PC-9 (cell line): Measurements from ENCODE around the gene CDK5RAP3. TPM values are rescaled to one million over a fixed set of nuclear protein-coding genes. Genes with fewer than 3 reads are reported as not detected.
A peak's percentile ranks its signal among the peaks of the same experiment; 100 is the strongest.

Experiments
- BruUV-seq: library from RNA; stranded (reverse); fragments of 400-500 nt; replicated peaks from 2 replicates; lab custom pipeline; 2021; lab: Mats Ljungman, UMichigan
- CTCF ChIA-PET: fragments of 300-600 bp; sonication (Branson Sonifier 250); formaldehyde crosslinking; loops from one replicate; lab custom pipeline; 2022; ENCODE audit warnings: antibody characterized with exemption; lab: Charles Lee
- POLR2A ChIA-PET: fragments of 300-600 bp; sonication (Branson Sonifier 250); formaldehyde crosslinking; loops from one replicate; lab custom pipeline; 2022; ENCODE audit warnings: antibody characterized with exemption; ENCODE audit not compliant: unreplicated experiment; lab: Charles Lee
- DNase-seq, 2 experiments: peaks; one replicate each; pipeline versions ENCODE4 v3.0.0 to v3.0.0-alpha.2; 2015 to 2022; ENCODE audit warnings: mixed read lengths in 1 of 2
- H2AFZ ChIP-seq: fragments of 200-600 bp; sonication (generic); 2 replicates; pipeline ENCODE4 v1.8.1; 2017; ENCODE audit warnings: antibody characterized with exemption
- H3F3A ChIP-seq: fragments of 200-600 bp; sonication (generic); 2 replicates; pipeline ENCODE4 v1.8.1; 2017; ENCODE audit warnings: antibody characterized with exemption, mild to moderate bottlenecking, low read depth; ENCODE audit not compliant: insufficient read depth
- H3K27ac ChIP-seq: fragments of 200-600 bp; sonication (generic); 2 replicates; pipeline ENCODE4 v1.6.1; 2016; ENCODE audit warnings: mixed run types
- H3K27me3 ChIP-seq: fragments of 200-600 bp; sonication (generic); 2 replicates; pipeline ENCODE4 v1.6.1; 2016; ENCODE audit warnings: low read depth, mixed run types; ENCODE audit not compliant: insufficient read depth
- H3K36me3 ChIP-seq: fragments of 200-600 bp; sonication (generic); 2 replicates; pipeline ENCODE4 v1.6.1; 2016; ENCODE audit warnings: low read depth, mixed run types
- H3K4me1 ChIP-seq: fragments of 200-600 bp; sonication (generic); replicated peaks from 2 replicates; pipeline ENCODE4 v1.6.1; 2016; ENCODE audit warnings: mixed run types; ENCODE audit not compliant: insufficient read depth
- H3K4me2 ChIP-seq: fragments of 200-600 bp; sonication (generic); 2 replicates; pipeline ENCODE4 v1.6.1; 2017; ENCODE audit warnings: mixed run types
- H3K4me3 ChIP-seq: fragments of 200-600 bp; sonication (generic); 2 replicates; pipeline ENCODE4 v1.6.1; 2016; ENCODE audit warnings: mixed run types
- H3K79me2 ChIP-seq: fragments of 200-600 bp; sonication (generic); 2 replicates; pipeline ENCODE4 v1.6.1; 2017; ENCODE audit warnings: low read depth, mixed run types
- H3K9me2 ChIP-seq: fragments of 200-600 bp; sonication (generic); 2 replicates; pipeline ENCODE4 v1.8.1; 2017; ENCODE audit warnings: mild to moderate bottlenecking; ENCODE audit not compliant: insufficient read depth
- H3K9me3 ChIP-seq: fragments of 200-600 bp; sonication (generic); 2 replicates; pipeline ENCODE4 v1.8.1; 2016; ENCODE audit warnings: low read depth; ENCODE audit not compliant: insufficient read depth
- H4K20me1 ChIP-seq: fragments of 200-600 bp; sonication (generic); 2 replicates; pipeline ENCODE4 v1.8.1; 2017; ENCODE audit not compliant: insufficient read depth
- EZH2 ChIP-seq: fragments of 200-600 bp; sonication (generic); IDR thresholded peaks from 2 replicates; pipeline ENCODE4 v1.8.0; 2017; ENCODE audit warnings: antibody characterized with exemption, low read depth
- intact Hi-C: fragments of 100-400 bp; cut with micrococcal nuclease; formaldehyde crosslinking; loops from one replicate; pipeline ENCODE4 v1.10.0; 2022; ENCODE audit not compliant: unreplicated experiment
- total RNA-seq: library from RNA; stranded (reverse); gene quantifications from 2 replicates; pipeline ENCODE4 v1.2.3, GENCODE V29; 2021
- TF ChIP-seq, protein P1 (sequence below): fragments of 200-600 bp; sonication (generic); conservative IDR thresholded peaks from 2 replicates; pipeline ENCODE4 v1.6.1; 2017; ENCODE audit warnings: mixed run types, antibody characterized with exemption, mild to moderate bottlenecking, moderate library complexity

CDK5RAP3 gene
- total RNA-seq, 1 experiment from 2014 or later, result 147 TPM

DNA sequence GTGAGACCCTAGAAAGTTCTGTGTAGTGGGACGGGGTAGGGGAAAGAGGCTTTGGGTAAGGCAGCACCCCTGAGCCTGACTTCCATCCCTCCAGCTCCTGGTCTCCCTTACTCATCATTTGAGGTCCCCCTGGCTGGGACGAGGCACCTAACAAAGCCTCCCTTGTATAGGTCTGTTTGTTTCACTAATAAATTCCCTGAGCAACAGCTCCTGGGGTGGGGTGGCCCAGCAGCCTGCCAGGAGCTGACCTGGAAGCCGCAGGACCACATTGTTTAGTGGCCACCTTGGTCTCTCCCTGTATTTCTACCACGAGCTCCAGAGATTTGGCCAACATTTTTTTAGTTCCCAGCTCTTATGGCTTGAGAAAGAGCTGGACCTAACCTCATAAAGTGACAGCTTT is 20.5 kb upstream of the CDK5RAP3 start:
- Histone ChIP-seq H3K79me2 (peaks cover 11% of the 10 kb centered on the region; the same call in 1 of the 2 replicates), H3K4me2 (no peak overlapping the region), H3K4me1 (peaks cover 36% of the 10 kb centered on the region), H3K27ac (peak overlapping the region; percentile 74; the same call in 1 of the 2 replicates), H3F3A (peaks cover 41% of the 10 kb centered on the region; the same call in 1 of the 2 replicates), H2AFZ (no peak overlapping the region), H3K27me3 (no peaks in the 10 kb centered on the region), H3K9me2 (no peaks in the 10 kb centered on the region), H3K4me3 (no peak overlapping the region), H3K36me3 (peaks cover 17% of the 10 kb centered on the region), H3K9me3 (no peaks in the 10 kb centered on the region), H4K20me1 (no peaks in the 10 kb centered on the region)
- peak in 1 of 2 experiments; percentile 53 for DNase-seq
- POLR2A ChIA-PET, result interaction anchor here (0.6 to 1.5 kb wide), 3 partner anchors 9 to 418 kb away, joined by 3 to 6 read pairs (median 3); partner anchors contain the start of gene PNPO
- CTCF ChIA-PET, result interaction anchor here (0.8 to 1.9 kb wide), 3 partner anchors 7 to 19 kb away, joined by 3 to 7 read pairs (median 4); partner anchors contain the start of gene PRR15L
- no TSS peak for BruUV-seq
- intact Hi-C loops, result no loop called here
- TF ChIP-seq, protein P1, sequence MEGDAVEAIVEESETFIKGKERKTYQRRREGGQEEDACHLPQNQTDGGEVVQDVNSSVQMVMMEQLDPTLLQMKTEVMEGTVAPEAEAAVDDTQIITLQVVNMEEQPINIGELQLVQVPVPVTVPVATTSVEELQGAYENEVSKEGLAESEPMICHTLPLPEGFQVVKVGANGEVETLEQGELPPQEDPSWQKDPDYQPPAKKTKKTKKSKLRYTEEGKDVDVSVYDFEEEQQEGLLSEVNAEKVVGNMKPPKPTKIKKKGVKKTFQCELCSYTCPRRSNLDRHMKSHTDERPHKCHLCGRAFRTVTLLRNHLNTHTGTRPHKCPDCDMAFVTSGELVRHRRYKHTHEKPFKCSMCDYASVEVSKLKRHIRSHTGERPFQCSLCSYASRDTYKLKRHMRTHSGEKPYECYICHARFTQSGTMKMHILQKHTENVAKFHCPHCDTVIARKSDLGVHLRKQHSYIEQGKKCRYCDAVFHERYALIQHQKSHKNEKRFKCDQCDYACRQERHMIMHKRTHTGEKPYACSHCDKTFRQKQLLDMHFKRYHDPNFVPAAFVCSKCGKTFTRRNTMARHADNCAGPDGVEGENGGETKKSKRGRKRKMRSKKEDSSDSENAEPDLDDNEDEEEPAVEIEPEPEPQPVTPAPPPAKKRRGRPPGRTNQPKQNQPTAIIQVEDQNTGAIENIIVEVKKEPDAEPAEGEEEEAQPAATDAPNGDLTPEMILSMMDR, result no peak
- TF ChIP-seq EZH2, result no peak

DNA sequence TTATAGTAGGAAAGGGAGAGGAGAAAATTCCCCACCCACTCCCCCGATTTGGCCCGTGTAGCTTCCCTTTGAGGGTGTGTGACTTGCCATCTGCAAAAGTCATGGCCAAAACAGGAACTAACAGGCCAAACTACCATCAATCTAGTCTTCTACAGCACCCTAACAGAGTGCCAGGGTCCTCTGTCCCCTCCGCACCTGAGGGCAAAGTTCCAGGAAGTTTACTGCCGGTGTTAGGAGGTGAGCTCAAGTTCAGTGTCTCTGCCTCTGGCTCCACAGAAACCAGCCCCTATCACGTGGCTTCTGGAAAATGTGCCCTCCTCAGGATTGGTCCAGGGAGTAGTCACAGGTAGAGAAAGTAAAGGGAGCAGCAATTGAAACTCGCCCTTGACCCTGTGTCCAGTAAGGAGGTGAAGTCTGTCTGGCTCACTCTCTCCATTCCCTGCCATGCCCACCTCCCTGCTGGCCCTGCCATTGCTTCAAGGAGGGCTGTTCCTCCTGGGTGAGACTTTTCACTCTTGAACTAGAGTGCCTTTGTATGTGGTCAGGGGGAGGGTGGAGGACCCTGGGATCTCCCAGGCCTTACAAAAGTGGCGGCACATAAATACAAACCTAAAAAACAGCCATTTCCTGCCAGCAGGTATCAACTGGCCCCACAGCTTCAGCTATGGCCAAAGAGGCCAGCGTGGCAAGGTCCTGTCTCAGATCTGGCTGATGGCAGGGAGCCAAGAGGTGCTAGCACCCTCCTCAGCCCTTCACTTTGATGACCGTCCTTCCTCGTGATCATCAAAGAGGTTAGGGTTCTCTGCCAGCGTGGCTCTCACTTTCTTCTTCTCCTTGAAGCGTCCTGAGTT is 18.5 kb upstream of the CDK5RAP3 start:
- TF ChIP-seq, protein P1, result no peak
- TF ChIP-seq EZH2, result no peak
- CTCF ChIA-PET, result interaction anchor here (0.6 kb wide), 1 partner anchor 19 kb away, joined by 5 read pairs; the partner anchor contains the start of gene CDK5RAP3
- H3K9me3 ChIP-seq, result no peaks in the 10 kb centered on the region
- no peaks in the 10 kb centered on the region for H4K20me1 ChIP-seq
- peaks cover 34% of the 10 kb centered on the region; the same call in 1 of the 2 replicates for H3F3A ChIP-seq
- H3K79me2 ChIP-seq, result peaks cover 28% of the 10 kb centered on the region; the same call in 1 of the 2 replicates
- no peak overlapping the region for H3K4me2 ChIP-seq
- H2AFZ ChIP-seq, result no peak overlapping the region
- no peak for DNase-seq
- no peaks in the 10 kb centered on the region for H3K27me3 ChIP-seq
- no peak overlapping the region for H3K4me3 ChIP-seq
- no peak overlapping the region for H3K27ac ChIP-seq
- H3K36me3 ChIP-seq, result peaks cover 12% of the 10 kb centered on the region; the same call in 1 of the 2 replicates
- no TSS peak for BruUV-seq
- intact Hi-C loops, result no loop called here
- POLR2A ChIA-PET, result interaction anchor here (1.5 kb wide), 1 partner anchor 11 kb away, joined by 3 read pairs; the partner anchor contains the start of gene PNPO
- peaks cover 52% of the 10 kb centered on the region for H3K4me1 ChIP-seq
- H3K9me2 ChIP-seq, result no peaks in the 10 kb centered on the region

DNA sequence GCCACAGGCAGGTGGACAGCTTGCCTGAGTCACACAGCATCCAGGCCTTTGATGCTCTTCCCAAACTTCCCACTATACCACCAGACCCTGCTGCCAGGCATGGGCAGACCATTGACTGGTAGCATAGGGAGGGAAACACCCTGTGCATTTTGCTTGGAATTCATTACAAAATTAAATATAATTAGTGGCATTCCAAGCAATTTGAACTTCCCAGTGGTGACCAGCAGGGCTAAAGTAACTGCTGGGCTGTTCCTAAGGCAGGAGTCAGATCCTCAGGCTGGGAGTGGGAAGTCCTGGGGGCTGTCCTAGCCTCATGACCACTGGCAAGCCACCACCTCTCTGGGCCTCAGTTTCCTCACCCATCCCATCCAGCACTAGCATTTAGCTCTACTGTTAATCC is 17.0 kb upstream of the CDK5RAP3 start:
- BruUV-seq, result no TSS peak
- Histone ChIP-seq H3K79me2 (peaks cover 25% of the 10 kb centered on the region; the same call in 1 of the 2 replicates), H3K4me3 (no peak overlapping the region), H3F3A (peaks cover 30% of the 10 kb centered on the region; the same call in 1 of the 2 replicates), H2AFZ (no peak overlapping the region), H4K20me1 (no peaks in the 10 kb centered on the region), H3K4me2 (no peak overlapping the region), H3K4me1 (peaks cover 52% of the 10 kb centered on the region), H3K9me3 (no peaks in the 10 kb centered on the region), H3K27ac (no peak overlapping the region), H3K9me2 (no peaks in the 10 kb centered on the region), H3K27me3 (no peaks in the 10 kb centered on the region), H3K36me3 (no peaks in the 10 kb centered on the region)
- ChIA-PET POLR2A (no interaction called here), CTCF (interaction anchor here (0.9 kb wide), 1 partner anchor 64 kb away, joined by 3 read pairs; no protein-coding TSS in a partner anchor)
- DNase-seq, result no peak
- no peak for TF ChIP-seq EZH2
- TF ChIP-seq, protein P1, result peak; percentile 25; the same call in 1 of the 2 replicates
- intact Hi-C loops, result no loop called here
